Activated T-cell treated with anti-CD3 and anti-CD28 coated beads for 24 hours (primary cell): Measurements from ENCODE around the gene CTBP1.
"Not testable (repeated sequence)": the region's sequence is repeated elsewhere in the genome, so short reads cannot be mapped to it uniquely, and the experiment has no call there.

ENCODE experiments used
- DNase-seq: peaks from one replicate; pipeline ENCODE4 v3.0.0-alpha.2; 2020; ENCODE audit warnings: low read depth

CTBP1 gene

DNA sequence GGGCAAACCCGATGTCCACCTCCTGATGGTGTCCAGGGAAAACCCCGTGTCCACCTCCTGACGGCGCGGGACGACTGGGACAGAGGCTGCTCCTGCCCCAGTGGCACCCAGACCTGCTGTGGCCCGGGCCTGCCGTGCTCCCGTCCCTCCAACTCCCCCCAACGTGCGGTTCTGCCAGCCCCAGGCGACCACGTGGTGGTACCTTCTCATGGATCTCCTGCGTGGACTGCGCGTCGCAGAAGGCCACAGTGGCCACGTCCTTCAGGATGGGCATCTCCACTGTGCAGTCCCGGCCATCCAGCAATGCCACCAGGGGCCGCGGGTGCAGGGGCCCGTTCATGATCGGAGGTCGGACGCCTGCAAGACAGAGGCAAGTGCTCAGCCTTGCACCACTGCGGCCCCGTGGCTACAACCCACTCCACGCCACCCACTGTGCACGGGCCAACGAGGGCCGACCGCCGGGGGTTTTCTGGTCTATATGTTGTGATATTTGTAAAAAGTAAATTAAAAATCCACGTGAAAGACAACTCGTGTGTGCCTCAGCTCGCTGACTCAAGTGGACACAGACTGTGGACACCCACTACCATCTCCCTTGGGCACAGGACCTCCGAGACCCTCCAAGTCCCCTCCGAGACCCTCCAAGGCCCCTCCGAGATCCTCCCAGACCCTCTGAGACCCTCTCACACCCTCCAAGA, 10.8 kb downstream of the CTBP1 start:
- no peak for DNase-seq

DNA sequence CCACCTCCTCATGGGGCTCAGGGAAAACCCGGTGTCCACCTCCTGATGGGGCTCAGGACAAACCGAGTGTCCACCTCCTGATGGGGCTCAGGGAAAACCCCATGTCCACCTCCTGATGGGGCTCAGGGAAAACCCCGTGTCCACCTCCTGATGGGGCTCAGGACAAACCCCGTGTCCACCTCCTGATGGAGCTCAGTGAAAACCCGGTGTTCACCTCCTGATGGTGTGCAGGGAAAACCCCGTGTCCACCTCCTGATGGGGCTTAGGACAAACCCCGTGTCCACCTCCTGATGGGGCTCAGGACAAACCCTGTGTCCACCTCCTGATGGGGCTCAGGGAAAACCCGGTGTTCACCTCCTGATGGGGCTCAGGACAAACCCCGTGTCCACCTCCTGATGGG, 11.7 kb downstream of the CTBP1 start:
- not testable (repeated sequence) for DNase-seq

DNA sequence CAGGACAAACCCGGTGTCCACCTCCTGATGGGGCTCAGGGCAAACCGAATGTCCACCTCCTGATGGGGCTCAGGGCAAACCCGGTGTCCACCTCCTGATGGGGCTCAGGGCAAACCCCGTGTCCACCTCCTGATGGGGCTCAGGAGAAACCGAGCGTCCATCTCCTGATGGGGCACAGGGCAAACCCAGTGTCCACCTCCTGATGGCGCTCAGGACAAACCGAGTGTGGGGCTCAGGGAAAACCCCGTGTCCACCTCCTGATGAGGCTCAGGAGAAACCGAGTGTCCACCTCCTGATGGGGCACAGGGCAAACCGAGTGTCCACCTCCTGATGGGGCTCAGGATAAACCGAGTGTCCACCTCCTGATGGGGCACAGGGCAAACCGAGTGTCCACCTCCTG, 12.1 kb downstream of the CTBP1 start:
- not testable (repeated sequence) for DNase-seq

DNA sequence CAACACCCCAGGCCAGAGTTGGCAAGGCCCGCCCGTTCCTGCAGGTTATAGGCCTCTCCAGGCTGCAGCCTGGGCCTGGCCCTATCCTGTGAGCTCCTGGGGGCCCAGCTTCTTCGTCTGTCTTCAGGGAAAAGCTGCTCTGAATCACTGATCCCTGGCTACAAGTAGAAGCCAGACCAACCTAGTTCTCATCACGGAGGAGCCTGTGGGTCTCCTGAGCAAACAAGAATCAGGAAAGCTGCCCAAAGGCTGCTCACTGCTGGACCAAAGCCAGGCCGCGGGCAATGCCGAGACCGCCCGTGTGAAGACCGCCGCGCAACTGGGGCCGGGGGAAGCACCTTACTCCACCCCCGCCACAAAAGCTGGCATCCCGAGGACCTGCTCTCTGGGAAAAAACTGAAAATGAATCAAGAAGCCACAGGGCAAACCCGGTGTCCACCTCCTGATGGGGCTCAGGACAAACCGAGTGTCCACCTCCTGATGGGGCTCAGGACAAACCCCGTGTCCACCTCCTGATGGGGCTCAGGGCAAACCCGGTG, 12.8 kb downstream of the CTBP1 start:
- no peak for DNase-seq

DNA sequence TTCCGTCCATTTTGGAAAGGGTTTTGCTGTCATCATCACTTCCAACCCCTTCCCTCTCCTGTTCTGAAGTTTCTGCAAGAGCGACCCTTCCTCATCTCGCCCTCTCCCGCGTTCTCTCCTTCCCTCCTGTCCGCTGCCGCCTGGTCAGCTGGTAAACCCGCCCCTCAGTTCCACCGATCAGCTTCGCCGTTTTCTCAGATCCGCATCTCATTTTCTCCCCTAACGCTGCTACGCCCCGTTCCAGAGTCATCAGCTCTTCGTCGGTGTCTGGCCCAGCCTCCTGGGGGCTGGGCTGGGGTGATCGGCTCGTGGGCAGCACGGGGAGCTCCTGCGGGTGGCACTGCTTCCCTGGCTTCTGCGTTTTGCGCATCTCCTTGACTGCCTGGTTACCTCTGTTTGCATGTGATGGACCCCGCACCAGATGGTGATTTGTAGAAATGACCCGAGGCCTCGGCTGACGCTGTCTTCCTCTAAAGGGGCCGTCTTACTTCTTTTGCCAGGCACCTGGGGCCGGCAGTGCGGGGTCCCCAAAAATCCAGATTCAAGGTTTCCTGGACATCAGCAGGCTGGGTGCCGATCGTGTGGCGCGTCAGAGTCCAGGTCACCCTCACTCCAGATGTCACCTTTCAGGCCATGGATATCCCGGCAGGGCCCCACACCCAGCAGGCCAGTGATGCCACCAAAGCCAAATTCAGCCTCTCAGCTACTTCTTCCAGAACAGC, 13.4 kb downstream of the CTBP1 start:
- DNase-seq: no peak

DNA sequence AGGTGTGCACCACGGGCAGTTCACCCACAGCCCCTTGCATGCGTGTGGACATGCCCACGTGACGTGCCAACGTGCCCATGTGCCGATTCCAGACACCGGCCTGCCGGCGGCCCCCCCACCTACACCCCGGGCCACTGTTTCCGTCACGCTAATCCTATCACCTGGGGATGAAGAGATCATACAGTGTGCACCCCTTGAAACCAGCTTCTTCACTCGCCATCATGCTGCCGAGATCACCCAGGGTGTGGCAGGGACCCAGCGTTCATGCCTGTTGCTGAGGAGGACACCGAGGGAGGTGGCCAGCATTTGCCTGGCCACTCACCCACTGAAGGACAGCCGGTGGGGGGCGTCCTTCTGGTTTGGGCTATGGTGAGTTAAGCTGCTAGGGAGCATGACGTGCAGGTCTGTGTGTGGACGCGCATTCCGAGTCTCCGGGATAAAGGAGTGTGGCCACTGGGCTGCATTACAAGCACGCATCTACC, 14.1 kb downstream of the CTBP1 start:
- no peak for DNase-seq

DNA sequence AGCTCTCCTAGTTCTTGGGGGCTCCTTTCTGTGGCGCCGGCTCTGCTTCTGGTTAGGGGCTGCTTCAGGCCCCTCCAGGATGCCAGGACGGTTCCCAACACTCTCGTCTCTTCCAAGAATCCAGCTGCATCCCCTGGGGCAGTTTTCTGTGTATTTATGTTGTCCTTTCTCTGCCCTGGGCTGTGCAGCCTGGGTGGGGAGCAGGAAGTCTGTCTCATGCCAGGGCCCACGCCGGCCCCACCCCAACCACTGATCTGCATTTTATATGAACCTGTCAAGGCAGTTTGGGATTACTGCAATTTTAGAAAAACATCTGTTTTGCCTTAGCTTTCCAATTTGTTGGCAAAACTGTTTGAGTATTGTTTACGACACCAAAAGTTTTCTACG, 14.6 kb downstream of the CTBP1 start:
- no peak for DNase-seq

DNA sequence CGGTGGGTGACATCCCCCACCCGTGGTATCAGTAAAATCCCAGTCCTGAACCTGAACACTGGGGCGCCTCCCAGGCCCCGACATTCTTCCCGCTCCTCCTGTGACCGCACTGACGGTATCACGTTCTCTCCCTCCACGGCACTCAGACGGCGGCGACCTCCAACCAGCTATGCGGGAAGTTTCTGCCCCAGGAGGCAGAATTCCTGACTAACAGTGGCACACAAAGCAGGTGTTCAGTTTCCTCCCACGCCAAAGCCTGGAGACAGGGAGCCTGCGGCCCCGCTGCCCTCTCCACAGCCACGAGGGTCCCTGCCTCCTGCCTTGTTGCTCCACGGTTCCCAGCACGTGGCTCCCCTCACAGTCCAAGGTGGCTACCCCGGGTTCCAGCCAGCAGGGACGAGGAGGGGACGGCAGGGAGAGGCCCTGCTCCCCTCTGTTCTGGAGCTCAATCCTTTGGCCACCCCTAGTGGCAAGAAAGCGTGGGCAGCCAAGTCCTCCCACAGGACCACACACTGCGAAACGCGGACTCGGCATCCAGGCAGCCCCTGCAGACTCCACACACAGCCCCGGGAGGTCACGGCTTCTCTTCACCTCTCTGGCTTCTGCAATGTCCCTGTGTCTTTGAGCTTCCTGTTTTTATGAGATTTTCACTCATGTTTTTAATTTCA, 15.2 kb downstream of the CTBP1 start:
- DNase-seq: no peak

DNA sequence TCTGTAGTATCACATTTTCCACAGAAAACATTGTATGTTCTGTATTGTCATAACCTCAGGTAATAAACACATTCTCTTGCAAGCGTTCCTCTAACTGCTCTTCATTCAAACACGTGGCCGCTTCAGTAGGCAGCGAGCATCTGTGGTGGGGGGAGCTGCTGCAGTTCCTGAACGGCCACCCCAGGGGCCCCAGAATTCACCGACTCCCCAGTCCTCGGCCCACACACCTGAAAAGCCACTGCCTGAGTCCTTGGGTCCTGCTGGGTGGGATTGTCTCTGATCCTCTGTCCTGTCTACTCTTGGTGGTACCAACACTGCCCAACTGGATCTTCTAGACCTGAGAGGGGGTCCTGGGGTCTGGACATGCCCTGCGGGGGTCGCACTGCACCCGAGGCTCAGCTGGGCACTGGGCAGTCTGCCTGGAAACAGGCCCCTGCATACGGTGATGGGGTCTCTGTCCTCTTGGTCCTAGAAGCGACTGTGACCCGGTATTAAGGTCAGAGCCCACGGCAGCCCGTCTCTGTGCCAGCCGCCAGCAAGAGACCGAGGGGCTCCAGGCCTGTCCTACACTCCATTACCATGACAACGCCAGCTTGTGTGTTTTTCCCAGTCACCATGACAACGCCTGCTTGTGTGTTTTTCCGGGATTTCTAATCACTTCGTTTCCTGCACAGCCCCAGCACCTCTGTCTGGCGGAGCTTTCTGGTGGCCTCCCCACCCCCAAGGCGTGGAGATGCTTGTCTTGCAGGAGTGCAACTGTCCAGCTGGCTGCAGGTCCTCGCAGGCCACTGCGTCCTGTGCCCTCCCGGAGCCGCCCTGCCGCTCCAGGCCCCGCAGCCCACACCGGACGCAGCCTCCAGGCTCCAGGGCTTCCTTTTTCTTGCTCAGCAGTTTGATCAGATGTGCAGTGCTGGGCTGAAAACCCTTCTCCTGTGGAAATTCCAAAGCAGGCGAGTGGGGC, 16.0 kb downstream of the CTBP1 start:
- no peak for DNase-seq

DNA sequence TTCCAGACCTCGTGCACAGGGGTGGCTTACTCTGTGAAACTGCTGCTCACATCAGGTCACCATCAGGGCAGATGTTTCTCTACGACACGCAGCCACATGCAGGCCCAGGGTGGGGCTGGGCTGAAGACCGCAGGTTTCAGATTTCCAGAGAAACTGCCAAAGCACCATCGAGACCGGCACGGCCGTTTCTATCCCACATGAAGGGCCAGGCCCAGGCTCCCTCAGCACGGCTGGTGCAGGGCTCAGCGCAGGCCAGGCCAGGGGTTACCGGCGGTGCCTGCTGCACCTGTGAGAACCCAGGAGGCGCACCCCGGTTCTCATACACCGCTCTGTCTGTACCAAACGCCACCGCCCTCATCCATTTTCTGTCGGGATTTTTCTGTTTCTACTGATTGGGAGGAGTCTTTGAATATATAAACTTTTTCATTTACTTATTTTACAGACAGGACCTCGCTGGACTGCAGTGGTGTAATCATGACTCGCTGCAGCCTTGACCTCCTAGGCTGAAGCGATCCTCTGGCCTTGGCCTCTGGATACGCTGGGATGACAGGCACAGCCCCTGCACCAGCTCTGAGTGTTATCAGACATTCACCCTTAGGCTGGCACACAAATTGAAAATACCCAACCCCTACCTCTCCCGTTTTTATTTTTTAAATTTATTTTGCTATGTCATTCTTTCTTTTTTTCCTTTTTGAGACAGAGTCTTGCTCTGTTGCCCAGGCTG, 17.1 kb downstream of the CTBP1 start:
- DNase-seq: no peak

DNA sequence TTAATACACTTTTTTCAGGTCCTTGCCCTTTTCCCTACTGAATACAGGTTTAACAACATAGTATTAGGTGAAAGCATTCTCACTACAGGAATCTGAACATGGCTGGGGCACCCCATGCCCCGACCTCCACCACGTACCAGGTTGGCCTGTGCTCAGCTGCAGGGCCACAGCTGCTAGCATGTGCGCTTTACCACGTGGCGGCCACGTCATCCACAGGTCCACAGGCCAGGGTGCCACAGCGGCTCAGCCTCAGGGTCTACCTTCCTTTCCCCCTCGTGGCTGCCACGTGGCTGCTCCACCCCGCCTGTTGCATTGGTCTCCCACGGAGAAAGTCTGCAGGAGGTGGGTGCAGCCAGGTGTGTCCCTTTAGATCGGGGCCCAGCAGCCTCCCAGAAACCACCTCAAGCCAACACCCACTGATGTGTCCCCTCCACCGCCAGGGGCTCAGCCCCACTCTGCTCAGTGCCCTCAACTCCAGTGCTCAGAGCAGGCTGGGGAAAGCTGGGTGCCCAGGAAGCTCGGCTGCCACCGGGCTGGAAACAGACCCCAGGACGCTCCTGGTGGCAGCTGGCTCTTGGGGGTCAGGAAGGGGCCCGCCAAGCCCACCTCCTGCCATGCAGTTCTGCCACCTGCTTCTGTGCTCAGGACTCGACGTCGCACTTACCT, 17.8 kb downstream of the CTBP1 start:
- no peak for DNase-seq

DNA sequence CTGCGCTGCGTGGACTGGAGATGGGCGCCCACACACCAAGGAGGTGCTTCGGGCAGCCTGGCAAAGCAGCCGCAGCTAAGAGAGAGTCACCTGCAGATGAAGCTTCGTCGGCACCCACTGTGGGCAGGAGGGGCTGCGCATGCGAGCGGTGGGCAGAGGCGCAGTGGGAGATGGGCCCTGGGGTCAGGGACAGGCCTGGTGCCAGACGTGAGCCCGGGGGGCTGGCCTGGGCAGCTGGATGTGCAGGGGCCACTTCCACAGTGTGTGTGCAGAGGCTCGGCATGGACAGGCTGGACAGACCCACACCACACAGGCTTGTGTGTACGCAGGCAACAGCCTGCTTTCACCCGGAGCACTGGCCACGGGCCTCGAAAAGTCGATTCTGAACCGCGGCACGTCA, 18.6 kb downstream of the CTBP1 start:
- DNase-seq: no peak

DNA sequence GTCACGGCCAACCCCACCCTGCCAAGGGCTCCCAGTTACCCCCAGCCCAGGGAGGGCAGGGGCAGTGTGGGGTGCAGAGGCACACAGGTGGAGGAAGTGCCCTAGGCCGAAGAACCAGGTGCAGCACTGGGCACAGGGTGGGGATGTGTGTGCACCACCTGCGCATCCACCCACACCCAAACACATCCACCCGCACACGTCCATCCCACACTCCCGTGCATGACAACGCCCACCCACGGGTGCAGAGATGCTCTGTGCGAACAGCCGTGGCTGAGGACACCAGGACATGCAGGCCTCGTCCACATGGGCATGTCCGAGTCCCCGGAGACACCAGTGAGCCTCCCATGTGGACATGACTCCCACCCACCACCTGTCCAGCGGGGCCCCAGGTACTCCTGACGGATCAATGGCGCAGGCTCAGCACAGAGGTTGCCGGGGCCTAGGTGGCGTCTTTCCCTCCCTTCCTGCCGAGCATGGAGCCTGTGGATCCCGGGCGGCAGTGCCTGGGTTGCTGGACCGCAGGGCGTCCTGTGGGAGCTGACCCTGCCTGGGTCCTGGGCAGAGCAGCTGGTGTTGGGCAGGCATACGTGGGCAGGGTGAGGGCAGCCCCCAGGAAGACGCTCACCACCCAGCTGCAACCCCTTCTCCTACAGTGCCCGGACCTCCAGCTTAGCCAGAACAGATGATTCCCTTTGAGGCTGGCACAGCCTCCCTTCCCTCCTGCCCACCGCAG, 19.6 kb downstream of the CTBP1 start:
- DNase-seq: no peak

DNA sequence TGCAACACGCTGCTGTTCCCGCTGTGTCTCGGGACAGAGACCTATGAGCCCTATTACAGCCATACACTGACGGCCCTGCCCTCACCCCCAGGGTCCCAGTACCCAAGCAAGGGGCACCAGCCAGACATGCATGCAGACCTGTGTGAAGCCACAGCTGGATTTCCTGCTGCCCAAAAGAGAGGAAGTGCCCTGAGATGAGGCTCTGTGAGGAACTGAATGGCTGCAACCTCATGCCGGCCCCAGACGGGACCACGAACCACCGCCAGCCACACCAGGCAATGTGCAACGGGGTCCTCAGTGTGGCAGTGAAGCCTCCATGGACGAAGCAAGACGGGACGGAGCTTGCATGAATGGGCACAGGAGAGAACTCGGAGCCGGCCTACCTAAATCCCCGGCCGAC, 21.1 kb downstream of the CTBP1 start:
- DNase-seq: no peak

DNA sequence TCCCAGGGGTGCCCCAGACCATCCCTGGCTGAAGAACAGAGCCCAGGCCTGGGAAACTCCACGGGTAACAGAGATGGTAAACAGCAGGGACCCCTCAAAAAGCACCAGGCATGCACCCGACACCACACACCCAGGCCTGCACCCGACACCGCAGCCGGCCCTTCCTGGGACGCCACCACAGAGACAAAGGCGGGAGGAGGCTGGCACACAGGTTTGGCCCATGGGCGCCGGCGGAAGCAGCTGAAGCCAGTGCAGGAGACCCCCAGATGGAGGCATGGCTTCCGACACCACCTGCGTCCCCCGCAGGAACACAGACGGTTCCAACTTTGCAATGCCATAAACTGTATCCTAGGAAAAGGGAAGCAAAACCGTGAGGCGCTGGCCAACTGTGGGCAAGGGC, 22.3 kb downstream of the CTBP1 start:
- DNase-seq: no peak

DNA sequence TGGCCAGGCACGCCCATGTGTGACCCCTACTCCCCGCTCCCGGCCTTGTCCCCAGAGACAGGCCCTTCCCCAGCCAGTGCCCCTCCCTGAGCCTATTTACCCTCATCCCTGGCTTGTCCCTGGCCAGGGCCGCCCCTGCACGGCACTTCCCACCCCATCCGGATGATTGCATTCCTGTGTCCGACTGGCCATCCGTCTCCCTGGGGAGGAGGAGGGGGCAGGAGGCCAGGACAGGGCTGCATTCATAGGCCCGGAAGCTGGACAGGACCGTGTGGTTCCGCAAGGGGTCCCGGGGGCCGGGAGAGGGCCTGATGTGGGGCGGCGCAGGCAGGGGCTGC, 22.8 kb downstream of the CTBP1 start:
- DNase-seq: no peak

DNA sequence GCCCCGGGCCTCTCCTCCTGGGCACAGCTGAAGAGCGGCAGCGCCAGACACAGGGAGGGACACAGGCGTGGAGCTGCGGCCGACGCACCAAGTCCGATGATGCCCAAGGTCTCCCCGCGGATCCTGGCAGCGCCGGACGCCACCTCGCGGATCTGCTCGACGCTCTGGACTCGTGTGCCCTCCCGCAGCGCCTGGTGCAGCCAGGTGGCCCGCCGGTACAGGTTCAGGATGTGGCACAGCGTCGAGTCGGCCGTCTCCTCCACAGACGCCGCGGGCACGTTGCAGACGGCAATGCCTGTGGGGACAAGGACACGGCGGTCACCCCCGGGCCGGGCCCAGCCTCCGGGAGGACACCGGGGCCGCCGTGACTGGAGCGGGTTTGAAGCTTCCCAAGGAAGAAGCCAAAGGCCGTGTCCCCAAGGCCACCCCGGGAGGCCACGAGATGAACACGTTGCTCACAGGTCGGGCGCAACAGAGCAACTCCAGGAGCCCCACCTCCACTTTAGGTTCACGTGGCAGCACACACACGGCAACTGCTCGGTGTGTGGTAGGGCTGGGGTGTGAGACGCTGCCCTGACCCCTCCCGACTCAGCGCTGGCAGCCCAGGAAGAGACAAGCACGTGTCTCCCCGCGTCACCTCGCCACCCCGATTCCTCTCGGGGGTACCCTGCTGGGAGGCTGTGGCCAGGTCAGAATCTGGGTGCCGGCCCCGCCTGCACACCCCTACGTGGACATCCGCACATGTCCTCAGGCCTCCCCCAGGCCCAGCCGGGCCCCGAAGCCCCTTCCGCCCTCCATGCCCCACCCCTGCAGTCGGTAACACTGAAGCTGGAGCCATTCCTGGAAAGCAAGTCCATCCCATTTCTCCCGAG, 23.4 kb downstream of the CTBP1 start:
- no peak for DNase-seq

DNA sequence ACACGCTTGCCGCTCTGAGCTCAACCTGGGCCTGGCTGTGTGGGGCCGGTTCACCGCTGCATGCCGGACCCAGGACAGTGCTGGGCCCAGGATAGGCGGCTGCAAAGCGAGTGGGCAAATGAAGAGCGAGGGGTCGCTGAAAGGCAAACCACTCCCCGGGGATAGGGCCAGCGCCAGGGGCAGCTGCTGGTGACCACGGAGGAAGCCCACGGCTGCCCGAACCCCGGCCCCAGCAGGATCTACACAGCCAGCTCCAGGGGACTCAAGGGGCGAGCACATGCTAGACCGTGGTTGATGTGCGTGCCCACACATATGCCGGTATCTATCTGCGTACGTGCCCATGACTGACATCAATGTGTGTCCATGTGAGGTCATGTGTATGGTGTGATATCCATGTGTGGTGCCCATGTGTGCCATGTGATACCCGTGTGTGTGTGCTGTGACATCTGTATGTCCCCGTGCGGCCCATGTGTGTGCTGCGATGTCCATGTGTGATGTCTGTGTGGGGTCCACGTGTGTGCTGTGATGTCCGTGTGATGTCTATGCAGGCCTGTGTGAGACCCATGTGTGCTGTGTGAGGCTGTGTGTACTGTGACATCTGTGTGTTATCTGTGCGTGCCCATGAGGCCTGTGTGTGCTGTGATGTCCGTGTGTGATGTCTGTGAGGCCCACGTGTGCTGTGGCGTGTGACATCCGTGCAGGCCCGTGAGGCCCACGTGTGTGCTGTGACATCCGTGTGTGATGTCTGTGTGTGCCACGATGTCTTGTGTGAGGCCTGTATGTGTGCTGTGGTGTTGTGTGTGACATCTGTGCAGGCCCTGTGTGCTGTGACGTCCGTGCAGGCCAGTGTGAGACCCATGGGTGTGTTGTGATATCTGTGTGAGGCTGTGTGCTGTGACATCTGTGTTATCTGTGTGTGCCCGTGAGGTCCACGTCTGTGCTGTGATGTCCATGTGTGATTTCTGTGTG, 24.8 kb downstream of the CTBP1 start:
- no peak for DNase-seq
